ENCODE data around the gene FUBP1. TPM values are rescaled to one million over a fixed set of nuclear protein-coding genes. Genes with fewer than 3 reads are reported as not detected.
"Not testable (repeated sequence)": the region's sequence is repeated elsewhere in the genome, so short reads cannot be mapped to it uniquely, and the experiment has no call there.

The FUBP1 gene
- total RNA-seq, 1 donor from 2014 or later, result 243 TPM

DNA sequence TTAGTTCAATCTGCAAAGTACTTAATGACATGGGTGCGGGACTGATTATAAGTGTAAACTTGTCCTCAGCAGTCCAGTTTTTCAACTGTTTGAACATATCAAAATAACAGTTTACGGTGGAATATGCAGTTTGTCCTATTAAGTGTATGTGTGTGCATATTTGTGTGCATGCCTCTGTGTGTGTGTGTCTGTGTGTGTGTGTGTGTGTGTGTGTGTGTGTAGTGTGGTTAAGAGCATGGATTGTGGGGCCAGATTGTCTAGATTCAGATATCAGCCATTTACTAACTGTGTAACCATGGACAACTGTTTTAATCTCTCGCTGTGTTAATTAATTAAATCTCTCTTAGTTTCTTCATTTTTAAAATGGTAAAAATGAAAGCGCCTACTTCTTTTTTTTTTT is 51.5 kb downstream of the FUBP1 start:
- no peaks in the 10 kb centered on the region for H3K4me1 Mint-ChIP-seq (ENCODE audit: low read depth, unreplicated experiment)
- H3K4me3 Mint-ChIP-seq (ENCODE audit: unreplicated experiment), result no peak overlapping the region
- H3K27me3 Mint-ChIP-seq (ENCODE audit: unreplicated experiment), result peaks cover 2% of the 10 kb centered on the region
- TF ChIP-seq, protein P1, sequence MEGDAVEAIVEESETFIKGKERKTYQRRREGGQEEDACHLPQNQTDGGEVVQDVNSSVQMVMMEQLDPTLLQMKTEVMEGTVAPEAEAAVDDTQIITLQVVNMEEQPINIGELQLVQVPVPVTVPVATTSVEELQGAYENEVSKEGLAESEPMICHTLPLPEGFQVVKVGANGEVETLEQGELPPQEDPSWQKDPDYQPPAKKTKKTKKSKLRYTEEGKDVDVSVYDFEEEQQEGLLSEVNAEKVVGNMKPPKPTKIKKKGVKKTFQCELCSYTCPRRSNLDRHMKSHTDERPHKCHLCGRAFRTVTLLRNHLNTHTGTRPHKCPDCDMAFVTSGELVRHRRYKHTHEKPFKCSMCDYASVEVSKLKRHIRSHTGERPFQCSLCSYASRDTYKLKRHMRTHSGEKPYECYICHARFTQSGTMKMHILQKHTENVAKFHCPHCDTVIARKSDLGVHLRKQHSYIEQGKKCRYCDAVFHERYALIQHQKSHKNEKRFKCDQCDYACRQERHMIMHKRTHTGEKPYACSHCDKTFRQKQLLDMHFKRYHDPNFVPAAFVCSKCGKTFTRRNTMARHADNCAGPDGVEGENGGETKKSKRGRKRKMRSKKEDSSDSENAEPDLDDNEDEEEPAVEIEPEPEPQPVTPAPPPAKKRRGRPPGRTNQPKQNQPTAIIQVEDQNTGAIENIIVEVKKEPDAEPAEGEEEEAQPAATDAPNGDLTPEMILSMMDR (IDR thresholded peaks at IDR 0.05; ENCODE audit: partially characterized antibody, unreplicated experiment), result no peak
- H3K9me3 Mint-ChIP-seq (ENCODE audit: unreplicated experiment), result no peaks in the 10 kb centered on the region
- no peak overlapping the region for H3K27ac Mint-ChIP-seq (ENCODE audit: unreplicated experiment)
- no peak for DNase-seq
- no peaks in the 10 kb centered on the region for H3K36me3 Mint-ChIP-seq (ENCODE audit: unreplicated experiment)

DNA sequence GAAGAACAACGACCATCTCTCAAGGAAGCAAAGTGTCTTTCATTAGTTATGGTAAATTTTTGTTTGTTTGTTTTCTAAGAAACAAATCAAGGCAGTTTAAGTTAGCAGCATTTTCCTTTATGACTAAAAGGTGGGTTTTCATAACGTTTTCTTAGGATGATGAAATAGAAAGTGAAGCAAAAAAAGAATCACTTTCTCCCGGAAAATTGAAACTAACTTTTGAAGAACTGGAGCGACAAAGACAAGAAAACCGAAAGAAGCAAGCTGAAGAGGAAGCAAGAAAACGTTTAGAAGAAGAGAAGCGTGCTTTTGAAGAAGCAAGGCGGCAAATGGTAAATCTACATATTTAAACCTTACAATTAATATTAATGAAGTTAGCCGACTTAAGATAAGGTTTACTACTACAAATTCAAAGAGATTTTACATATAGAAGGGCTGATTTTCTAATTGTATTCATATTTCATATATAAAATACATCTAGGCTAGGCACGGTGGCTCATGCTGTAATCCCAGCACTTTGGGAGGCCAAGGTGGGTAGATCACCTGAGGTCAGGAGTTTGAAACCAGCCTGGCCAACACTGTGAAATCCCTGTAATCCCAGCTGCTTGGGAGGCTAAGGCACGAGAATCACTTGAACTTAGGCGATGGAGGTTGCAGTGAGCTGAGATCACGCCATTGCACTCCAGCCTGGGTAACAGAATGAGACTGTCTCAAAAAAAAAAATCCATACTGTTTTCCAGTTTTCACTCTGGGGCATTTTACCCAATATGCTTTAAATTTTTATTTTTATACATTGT is 52.1 kb downstream of the FUBP1 start:
- Mint-ChIP-seq H3K4me3 (ENCODE audit: unreplicated experiment) (no peak overlapping the region), H3K27me3 (ENCODE audit: unreplicated experiment) (peaks cover 2% of the 10 kb centered on the region), H3K4me1 (ENCODE audit: low read depth, unreplicated experiment) (no peaks in the 10 kb centered on the region), H3K9me3 (ENCODE audit: unreplicated experiment) (no peaks in the 10 kb centered on the region), H3K27ac (ENCODE audit: unreplicated experiment) (no peak overlapping the region), H3K36me3 (ENCODE audit: unreplicated experiment) (no peaks in the 10 kb centered on the region)
- TF ChIP-seq, protein P1 (IDR thresholded peaks at IDR 0.05; ENCODE audit: partially characterized antibody, unreplicated experiment), result no peak
- DNase-seq, result no peak

DNA sequence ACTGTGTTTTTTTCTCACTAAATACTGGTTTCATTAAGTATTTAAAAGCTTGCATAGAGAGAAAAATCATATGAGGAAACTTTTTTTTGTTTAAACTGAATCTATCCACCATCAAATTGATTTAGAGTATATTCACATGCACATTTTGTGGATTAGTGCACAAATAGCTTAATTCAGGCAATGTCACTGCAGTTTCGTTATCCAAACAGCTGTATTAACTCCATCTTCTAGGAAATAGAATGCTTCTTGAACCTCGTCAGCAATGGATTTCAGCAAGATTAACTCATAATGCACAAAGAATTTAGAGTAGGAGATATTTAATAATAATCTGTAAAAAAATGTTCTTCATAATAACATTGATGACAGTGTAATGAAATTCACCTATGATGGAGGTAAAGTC is 52.9 kb downstream of the FUBP1 start:
- H3K4me3 Mint-ChIP-seq (ENCODE audit: unreplicated experiment), result no peak overlapping the region
- no peak for DNase-seq
- no peaks in the 10 kb centered on the region for H3K4me1 Mint-ChIP-seq (ENCODE audit: low read depth, unreplicated experiment)
- no peaks in the 10 kb centered on the region for H3K9me3 Mint-ChIP-seq (ENCODE audit: unreplicated experiment)
- no peak overlapping the region for H3K27ac Mint-ChIP-seq (ENCODE audit: unreplicated experiment)
- TF ChIP-seq, protein P1 (IDR thresholded peaks at IDR 0.05; ENCODE audit: partially characterized antibody, unreplicated experiment), result no peak
- H3K27me3 Mint-ChIP-seq (ENCODE audit: unreplicated experiment), result peaks cover 2% of the 10 kb centered on the region
- no peaks in the 10 kb centered on the region for H3K36me3 Mint-ChIP-seq (ENCODE audit: unreplicated experiment)

DNA sequence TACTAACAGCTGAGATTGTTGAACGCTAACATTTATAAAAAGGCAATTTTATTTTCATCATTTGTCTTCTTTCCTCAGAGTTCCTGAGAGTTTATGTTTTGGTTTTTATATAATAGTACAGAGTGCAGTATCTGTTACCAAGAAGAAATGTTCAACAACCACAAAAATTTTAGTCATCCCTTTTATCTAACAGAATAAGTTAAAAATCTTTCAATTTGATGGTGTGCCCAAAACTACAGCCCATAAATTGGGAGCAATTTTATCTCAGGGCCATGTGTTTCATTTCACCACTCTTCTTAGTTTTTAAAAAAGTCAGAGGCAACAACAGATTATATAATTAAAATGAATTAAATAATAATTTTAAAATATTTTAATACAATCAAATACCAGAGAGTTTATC is 53.4 kb downstream of the FUBP1 start:
- TF ChIP-seq, protein P1 (IDR thresholded peaks at IDR 0.05; ENCODE audit: partially characterized antibody, unreplicated experiment), result no peak
- Mint-ChIP-seq H3K4me3 (ENCODE audit: unreplicated experiment) (no peak overlapping the region), H3K4me1 (ENCODE audit: low read depth, unreplicated experiment) (no peaks in the 10 kb centered on the region), H3K9me3 (ENCODE audit: unreplicated experiment) (no peaks in the 10 kb centered on the region), H3K36me3 (ENCODE audit: unreplicated experiment) (no peaks in the 10 kb centered on the region), H3K27me3 (ENCODE audit: unreplicated experiment) (peaks cover 2% of the 10 kb centered on the region), H3K27ac (ENCODE audit: unreplicated experiment) (no peak overlapping the region)
- DNase-seq, result no peak

DNA sequence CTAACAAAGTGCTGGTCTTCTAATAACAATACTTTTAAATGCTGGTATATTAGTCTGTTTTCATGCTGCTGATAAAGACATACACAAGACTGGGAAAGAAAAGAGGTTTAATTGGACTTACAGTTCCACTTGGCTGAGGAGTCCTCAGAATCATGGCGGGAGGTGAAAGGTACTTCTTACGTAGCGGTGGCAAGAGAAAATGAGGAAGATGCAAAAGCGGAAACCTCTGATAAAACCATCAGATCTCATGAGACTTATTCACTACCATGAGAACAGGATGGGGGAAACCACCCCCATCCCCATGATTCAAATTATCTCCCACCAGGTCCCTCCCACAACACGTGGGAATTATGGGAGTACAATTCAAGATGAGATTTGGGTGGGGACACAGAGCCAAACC is 60.0 kb downstream of the FUBP1 start:
- not testable (repeated sequence) for H3K27ac Mint-ChIP-seq (ENCODE audit: unreplicated experiment); H3K4me1 Mint-ChIP-seq (ENCODE audit: low read depth, unreplicated experiment); H3K4me3 Mint-ChIP-seq (ENCODE audit: unreplicated experiment); DNase-seq; H3K36me3 Mint-ChIP-seq (ENCODE audit: unreplicated experiment); H3K27me3 Mint-ChIP-seq (ENCODE audit: unreplicated experiment); H3K9me3 Mint-ChIP-seq (ENCODE audit: unreplicated experiment)

All from glutamatergic neuron (in vitro differentiated cells).